HEK293 (cell line): ENCODE results near the gene CIZ1.

ENCODE experiments used
- CTCF ChIP-seq: fragments of 450-650 bp; formaldehyde crosslinking; IDR thresholded peaks from 2 replicates; pipeline ENCODE4 v1.5.1; 2016; ENCODE audit warnings: missing biosample characterization, missing genetic modification characterization
- GLIS2 ChIP-seq: fragments of 450-650 bp; formaldehyde crosslinking; IDR thresholded peaks from 2 replicates; pipeline ENCODE4 v1.5.1; 2016; ENCODE audit warnings: missing biosample characterization, missing genetic modification characterization
- KLF7 ChIP-seq: fragments of 450-650 bp; formaldehyde crosslinking; IDR thresholded peaks from 2 replicates; pipeline ENCODE4 v1.5.1; 2016; ENCODE audit warnings: missing biosample characterization, missing genetic modification characterization, borderline replicate concordance
- ZNF121 ChIP-seq: fragments of 450-650 bp; formaldehyde crosslinking; IDR thresholded peaks from 2 replicates; pipeline ENCODE4 v1.5.1; 2016; ENCODE audit warnings: missing biosample characterization, missing genetic modification characterization
- ZNF302 ChIP-seq: fragments of 450-650 bp; formaldehyde crosslinking; IDR thresholded peaks from 2 replicates; pipeline ENCODE4 v1.5.1; 2016; ENCODE audit warnings: missing biosample characterization, missing genetic modification characterization, low read depth
- ZNF354C ChIP-seq: fragments of 450-650 bp; formaldehyde crosslinking; IDR thresholded peaks from 2 replicates; pipeline ENCODE4 v1.5.1; 2016; ENCODE audit warnings: missing biosample characterization, missing genetic modification characterization, low read depth, borderline replicate concordance
- ZNF747 ChIP-seq: fragments of 450-650 bp; formaldehyde crosslinking; IDR thresholded peaks from 2 replicates; pipeline ENCODE4 v1.5.1; 2016; ENCODE audit warnings: missing biosample characterization, missing genetic modification characterization
- TF ChIP-seq, protein P1 (sequence below): fragments of 450-650 bp; formaldehyde crosslinking; IDR thresholded peaks from 2 replicates; pipeline ENCODE4 v1.5.1; 2016; ENCODE audit warnings: missing biosample characterization, missing genetic modification characterization

- TF ChIP-seq ZNF354C (no peak), GLIS2 (tag by site-specific recombination) (no peak), CTCF (tag by site-specific recombination) (no peak), ZNF121 (tag by site-specific recombination) (no peak), ZNF302 (tag by site-specific recombination) (no peak), KLF7 (tag by site-specific recombination) (no peak), ZNF747 (tag by site-specific recombination) (no peak)
- TF ChIP-seq, protein P1, sequence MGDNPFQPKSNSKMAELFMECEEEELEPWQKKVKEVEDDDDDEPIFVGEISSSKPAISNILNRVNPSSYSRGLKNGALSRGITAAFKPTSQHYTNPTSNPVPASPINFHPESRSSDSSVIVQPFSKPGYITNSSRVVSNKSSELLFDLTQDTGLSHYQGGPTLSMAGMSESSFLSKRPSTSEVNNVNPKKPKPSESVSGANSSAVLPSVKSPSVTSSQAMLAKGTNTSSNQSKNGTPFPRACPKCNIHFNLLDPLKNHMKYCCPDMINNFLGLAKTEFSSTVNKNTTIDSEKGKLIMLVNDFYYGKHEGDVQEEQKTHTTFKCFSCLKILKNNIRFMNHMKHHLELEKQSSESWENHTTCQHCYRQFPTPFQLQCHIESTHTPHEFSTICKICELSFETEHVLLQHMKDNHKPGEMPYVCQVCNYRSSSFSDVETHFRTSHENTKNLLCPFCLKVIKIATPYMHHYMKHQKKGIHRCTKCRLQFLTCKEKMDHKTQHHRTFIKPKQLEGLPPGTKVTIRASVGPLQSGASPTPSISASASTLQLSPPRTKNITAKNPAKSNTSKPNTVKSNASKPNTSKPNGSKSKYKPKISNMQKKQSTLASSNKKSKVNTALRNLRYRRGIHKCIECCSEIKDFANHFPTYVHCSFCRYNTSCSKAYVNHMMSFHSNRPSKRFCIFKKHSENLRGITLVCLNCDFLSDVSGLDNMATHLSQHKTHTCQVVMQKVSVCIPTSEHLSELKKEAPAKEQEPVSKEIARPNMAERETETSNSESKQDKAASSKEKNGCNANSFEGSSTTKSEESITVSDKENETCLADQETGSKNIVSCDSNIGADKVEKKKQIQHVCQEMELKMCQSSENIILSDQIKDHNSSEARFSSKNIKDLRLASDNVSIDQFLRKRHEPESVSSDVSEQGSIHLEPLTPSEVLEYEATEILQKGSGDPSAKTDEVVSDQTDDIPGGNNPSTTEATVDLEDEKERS (tag by site-specific recombination) = no peak
Measured at GRCh38 chr9:128202648-128203023, 11.3 kb upstream of the CIZ1 start.
